Stimulated activated effector memory CD8-positive, alpha-beta T cell treated with anti-CD3 and anti-CD28 coated beads, Interleukin-12 subunit alpha, Interleukin-12 subunit beta, amount 100 ng/mL, for 72 hours (primary cell): ENCODE results near the gene ZDHHC3.
"Not testable (repeated sequence)": the region's sequence is repeated elsewhere in the genome, so short reads cannot be mapped to it uniquely, and the experiment has no call there.

Source experiments
- ATAC-seq: fragments of 150-1000 bp; cut with Tn5 transposase; 2 replicates; pipeline ENCODE4 v1.10.0; 2021
- DNase-seq, 2 donors: peaks; one replicate each; pipeline ENCODE4 v3.0.0; 2021 to 2022; ENCODE audit warnings: low spot score in 2 of 2
- H3K27ac Mint-ChIP-seq: one replicate; pipeline ENCODE4 v1.8.0; 2022; ENCODE audit warnings: mild to moderate bottlenecking, mixed read lengths
- H3K36me3 Mint-ChIP-seq: one replicate; pipeline ENCODE4 v1.8.0; 2022; ENCODE audit warnings: mild to moderate bottlenecking, mixed read lengths
- H3K4me1 Mint-ChIP-seq: one replicate; pipeline ENCODE4 v1.8.0; 2022; ENCODE audit warnings: mixed read lengths
- H3K4me3 Mint-ChIP-seq: one replicate; pipeline ENCODE4 v1.8.0; 2022; ENCODE audit warnings: mild to moderate bottlenecking, mixed read lengths
- H3K9me3 Mint-ChIP-seq: one replicate; pipeline ENCODE4 v1.8.0; 2022; ENCODE audit warnings: mixed read lengths

ZDHHC3 gene

GRCh38 chr3:44962621-44963393, 13.2 kb downstream of the ZDHHC3 start:
- ATAC-seq (no peak), DNase-seq (no peak)
- no peaks in the 10 kb centered on the region for H3K36me3 Mint-ChIP-seq
- no peaks in the 10 kb centered on the region for H3K9me3 Mint-ChIP-seq
- no peak overlapping the region for H3K4me3 Mint-ChIP-seq
- H3K27ac Mint-ChIP-seq = no peak overlapping the region
- H3K4me1 Mint-ChIP-seq = peaks cover 61% of the 10 kb centered on the region

DNA sequence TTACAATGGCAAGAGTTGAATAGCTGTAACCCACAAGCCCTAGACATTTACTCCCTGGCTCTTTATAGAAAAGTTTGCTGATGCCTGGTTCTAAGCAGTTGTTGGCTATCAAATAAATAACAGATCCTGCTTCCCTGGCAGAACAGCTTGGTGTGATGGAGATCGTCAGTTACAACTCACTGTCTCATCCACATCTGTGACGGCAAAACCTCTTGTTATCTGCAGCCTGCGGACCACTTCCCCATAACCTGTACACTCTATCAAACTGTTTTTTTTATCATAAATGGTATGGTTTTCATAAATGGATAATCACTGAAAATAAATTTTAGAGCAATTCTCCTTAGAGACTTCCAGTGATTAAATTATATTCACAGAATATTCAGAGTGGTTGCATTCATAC, 14.1 kb downstream of the ZDHHC3 start:
- Mint-ChIP-seq H3K36me3 (peaks cover 5% of the 10 kb centered on the region), H3K9me3 (no peaks in the 10 kb centered on the region), H3K27ac (no peak overlapping the region), H3K4me3 (no peak overlapping the region), H3K4me1 (peaks cover 61% of the 10 kb centered on the region)
- DNase-seq = no peak
- ATAC-seq = no peak

DNA sequence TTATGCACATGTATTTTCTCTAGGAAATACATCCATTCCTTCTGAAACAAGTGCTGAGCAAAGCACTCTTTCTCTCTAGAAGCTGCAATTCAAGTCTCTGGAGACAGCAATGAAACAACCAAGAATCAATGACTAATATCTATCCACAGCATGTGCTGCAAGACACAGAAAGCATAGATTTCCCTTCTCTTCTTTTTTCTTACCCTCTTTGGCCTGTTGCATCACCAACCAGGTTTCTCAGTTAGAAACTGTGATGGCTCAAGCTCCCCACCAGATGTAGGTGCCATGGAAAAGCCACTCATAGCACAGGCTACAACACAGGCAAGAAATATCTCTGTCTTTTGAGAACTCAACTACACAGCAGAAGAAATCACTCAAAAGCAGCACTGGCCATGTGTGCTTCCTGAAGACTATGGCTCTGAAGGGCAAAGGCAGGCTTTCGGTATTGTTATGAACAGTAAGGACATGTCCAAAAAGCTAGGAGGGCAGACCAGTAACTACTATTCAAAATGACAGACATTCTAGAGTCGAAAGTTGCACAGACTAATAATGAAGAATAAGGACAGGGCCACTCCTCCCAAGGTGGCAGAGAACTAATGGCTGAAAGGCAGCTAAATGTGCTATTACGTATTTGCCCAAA, 15.5 kb downstream of the ZDHHC3 start:
- H3K27ac Mint-ChIP-seq = no peak overlapping the region
- no peak for DNase-seq
- H3K4me3 Mint-ChIP-seq = no peak overlapping the region
- ATAC-seq = no peak
- no peaks in the 10 kb centered on the region for H3K9me3 Mint-ChIP-seq
- H3K4me1 Mint-ChIP-seq = peaks cover 64% of the 10 kb centered on the region
- peaks cover 5% of the 10 kb centered on the region for H3K36me3 Mint-ChIP-seq

DNA sequence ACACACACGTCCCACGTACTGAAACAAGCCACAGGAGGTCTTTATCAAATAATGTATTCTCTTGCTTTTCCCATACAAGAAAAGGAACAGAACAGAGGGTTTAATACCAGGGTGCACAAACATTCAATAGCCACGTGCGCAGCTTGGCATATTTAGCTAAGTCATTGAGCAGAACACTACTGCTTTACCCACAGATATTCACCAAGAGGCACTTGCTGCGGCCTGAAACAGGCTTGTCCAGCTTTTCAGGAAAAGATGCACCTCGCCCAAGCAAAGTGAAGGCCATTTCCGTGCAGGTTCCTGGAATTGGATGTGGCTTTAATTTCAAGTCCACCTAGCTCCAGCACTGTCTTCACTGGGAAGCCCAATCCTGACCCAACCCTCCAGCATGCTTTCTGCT, 17.6 kb downstream of the ZDHHC3 start:
- Mint-ChIP-seq H3K4me1 (peaks cover 49% of the 10 kb centered on the region), H3K4me3 (no peak overlapping the region), H3K27ac (no peak overlapping the region), H3K9me3 (no peaks in the 10 kb centered on the region), H3K36me3 (peaks cover 5% of the 10 kb centered on the region)
- no peak for DNase-seq
- ATAC-seq = no peak

DNA sequence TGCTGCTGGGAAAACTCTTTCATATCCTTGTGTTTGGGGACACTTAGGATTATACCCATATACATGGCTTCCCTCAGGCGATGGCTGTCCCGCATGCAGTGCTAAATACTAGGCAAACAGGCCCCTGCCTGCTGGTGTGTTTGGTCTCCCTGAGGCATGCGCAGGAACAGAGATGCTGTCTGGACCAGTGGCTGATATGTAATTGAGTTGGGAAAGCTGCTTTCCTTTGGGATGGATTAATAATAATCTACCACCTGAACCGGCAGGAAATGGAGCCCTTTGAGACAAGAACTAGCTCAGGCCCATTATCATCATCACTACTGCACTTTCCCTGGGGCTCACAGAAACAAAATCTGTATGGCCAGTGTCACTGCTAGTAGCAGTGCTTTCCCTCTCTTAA, 18.0 kb downstream of the ZDHHC3 start:
- Mint-ChIP-seq H3K9me3 (no peaks in the 10 kb centered on the region), H3K4me1 (peaks cover 45% of the 10 kb centered on the region), H3K27ac (peak overlapping the region; percentile 72), H3K4me3 (no peak overlapping the region), H3K36me3 (peaks cover 5% of the 10 kb centered on the region)
- ATAC-seq (no peak), DNase-seq (no peak)

DNA sequence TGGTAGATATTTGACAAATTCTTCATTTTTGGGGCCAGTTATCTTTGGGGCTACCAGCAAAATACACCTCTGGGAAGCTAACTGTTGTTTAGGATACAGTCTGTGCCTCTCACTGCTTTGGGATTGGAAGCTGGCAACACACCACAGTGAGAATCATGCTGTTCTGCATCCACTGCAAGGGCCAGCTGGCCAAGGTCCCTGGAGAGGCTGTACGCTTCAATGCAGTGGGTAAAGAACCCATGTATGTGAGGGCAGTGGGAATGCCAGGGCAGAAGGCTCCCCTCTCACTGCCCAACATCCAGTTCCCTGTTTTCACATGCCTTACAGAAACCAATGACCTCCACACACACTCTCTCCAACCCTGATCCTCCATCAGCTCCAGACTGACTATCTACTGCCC, 20.1 kb downstream of the ZDHHC3 start:
- Mint-ChIP-seq H3K27ac (peak overlapping the region; percentile 19), H3K4me1 (peaks cover 51% of the 10 kb centered on the region), H3K9me3 (no peaks in the 10 kb centered on the region), H3K4me3 (no peak overlapping the region), H3K36me3 (peaks cover 5% of the 10 kb centered on the region)
- DNase-seq (no peak), ATAC-seq (no peak)

DNA sequence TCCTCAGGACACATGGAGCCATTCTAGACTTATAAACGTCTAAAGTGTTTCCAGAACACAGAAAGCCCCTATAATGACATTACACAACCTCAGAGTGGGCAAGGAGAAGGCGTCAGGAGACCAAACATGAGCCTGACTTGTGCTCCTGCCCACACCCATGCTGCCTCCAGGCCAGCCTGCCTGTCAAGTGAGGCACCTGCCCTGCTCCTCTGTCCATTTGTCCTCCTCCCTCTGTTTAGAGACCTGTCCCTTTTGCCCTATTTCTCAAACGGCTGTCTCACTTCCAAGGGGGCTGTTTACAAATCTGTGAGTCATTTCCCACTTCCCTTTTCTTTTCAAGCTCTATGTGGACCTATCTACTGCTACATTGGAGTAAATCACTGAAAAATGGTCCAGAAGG, 21.0 kb downstream of the ZDHHC3 start:
- H3K4me3 Mint-ChIP-seq = no peak overlapping the region
- peaks cover 48% of the 10 kb centered on the region for H3K4me1 Mint-ChIP-seq
- H3K36me3 Mint-ChIP-seq = peaks cover 5% of the 10 kb centered on the region
- DNase-seq = no peak
- ATAC-seq = peak; percentile 54
- no peaks in the 10 kb centered on the region for H3K9me3 Mint-ChIP-seq
- peak overlapping the region; percentile 36 for H3K27ac Mint-ChIP-seq

DNA sequence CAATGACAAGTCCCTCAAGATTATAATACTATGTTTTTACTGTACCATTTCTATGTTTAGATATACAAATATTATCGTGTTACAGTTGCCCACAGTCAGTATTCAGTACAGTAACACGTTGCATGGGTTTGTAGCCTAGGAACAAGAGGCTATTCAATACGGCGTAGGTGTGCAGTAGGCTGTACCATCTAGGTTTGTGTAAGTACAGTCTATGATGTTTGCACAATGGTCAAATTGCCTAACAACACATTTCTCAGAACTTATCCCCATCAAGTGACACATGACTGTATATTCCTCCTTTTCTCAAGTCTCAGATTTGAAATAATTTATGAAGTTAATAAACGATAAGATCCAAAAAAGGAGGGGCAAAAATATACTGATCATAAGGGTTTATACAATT, 21.7 kb downstream of the ZDHHC3 start:
- H3K27ac Mint-ChIP-seq = peak overlapping the region; percentile 36
- DNase-seq (no peak), ATAC-seq (no peak)
- no peaks in the 10 kb centered on the region for H3K9me3 Mint-ChIP-seq
- peaks cover 48% of the 10 kb centered on the region for H3K4me1 Mint-ChIP-seq
- H3K4me3 Mint-ChIP-seq = no peak overlapping the region
- peaks cover 5% of the 10 kb centered on the region for H3K36me3 Mint-ChIP-seq

GRCh38 chr3:44952689-44953088, 23.3 kb downstream of the ZDHHC3 start:
- ATAC-seq = no peak
- Mint-ChIP-seq H3K4me1 (peaks cover 49% of the 10 kb centered on the region), H3K36me3 (peaks cover 4% of the 10 kb centered on the region), H3K27ac (peak overlapping the region; percentile 43), H3K4me3 (no peak overlapping the region), H3K9me3 (no peaks in the 10 kb centered on the region)
- DNase-seq = no peak

GRCh38 chr3:44950275-44950734, 25.7 kb downstream of the ZDHHC3 start:
- no peaks in the 10 kb centered on the region for H3K9me3 Mint-ChIP-seq
- H3K36me3 Mint-ChIP-seq = peaks cover 8% of the 10 kb centered on the region
- H3K27ac Mint-ChIP-seq = peak overlapping the region; percentile 43
- DNase-seq = no peak
- ATAC-seq = no peak
- H3K4me3 Mint-ChIP-seq = no peak overlapping the region
- H3K4me1 Mint-ChIP-seq = peaks cover 33% of the 10 kb centered on the region

DNA sequence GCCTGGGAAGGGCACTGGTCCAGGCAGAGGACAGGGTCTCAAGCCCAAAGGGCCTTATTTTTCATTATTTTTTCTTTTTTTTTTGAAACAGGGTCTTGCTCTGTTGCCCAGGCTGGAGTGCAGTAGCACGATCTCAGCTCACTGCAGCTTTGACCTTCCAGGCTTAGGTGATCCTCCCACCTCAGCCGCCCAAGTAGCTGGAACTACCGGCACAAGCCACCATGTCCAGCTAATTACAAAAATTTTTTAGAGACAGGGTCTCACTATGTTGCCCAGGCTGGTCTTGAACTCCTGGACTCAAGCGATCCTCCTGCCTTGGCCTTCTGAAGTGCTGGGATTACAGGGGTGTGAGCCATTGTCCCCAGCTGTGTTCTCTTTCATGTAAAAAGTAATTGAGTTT, 26.2 kb downstream of the ZDHHC3 start:
- H3K9me3 Mint-ChIP-seq, ATAC-seq, DNase-seq, H3K27ac Mint-ChIP-seq, H3K4me3 Mint-ChIP-seq: not testable (repeated sequence)
- H3K4me1 Mint-ChIP-seq = peaks cover 29% of the 10 kb centered on the region
- peaks cover 13% of the 10 kb centered on the region for H3K36me3 Mint-ChIP-seq

DNA sequence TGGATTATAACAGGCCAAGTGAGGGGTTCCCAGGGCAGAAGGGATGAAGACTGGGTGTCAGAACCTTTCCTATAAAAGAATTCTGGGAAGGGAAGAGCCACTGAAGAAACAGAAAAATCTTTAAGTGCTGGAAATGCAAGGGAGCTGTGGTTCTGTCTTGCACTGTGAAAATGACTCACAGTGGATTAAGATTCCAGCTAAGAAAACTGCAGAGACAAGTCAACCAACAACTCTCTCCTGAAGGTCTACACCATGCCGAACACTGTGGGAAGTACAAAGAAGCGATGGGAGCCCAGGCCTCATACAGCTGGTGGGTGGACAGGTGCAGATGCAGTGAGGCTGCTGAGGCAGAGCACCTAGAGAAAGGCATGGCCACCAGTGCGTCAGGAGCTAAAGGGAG, 27.7 kb downstream of the ZDHHC3 start:
- Mint-ChIP-seq H3K4me3 (no peak overlapping the region), H3K36me3 (peaks cover 28% of the 10 kb centered on the region), H3K9me3 (no peaks in the 10 kb centered on the region), H3K4me1 (peaks cover 27% of the 10 kb centered on the region), H3K27ac (no peak overlapping the region)
- ATAC-seq = no peak
- DNase-seq = no peak

- H3K9me3 Mint-ChIP-seq = no peaks in the 10 kb centered on the region
- DNase-seq = no peak
- ATAC-seq = no peak
- H3K36me3 Mint-ChIP-seq = peaks cover 63% of the 10 kb centered on the region
- peak overlapping the region; percentile 45 for H3K27ac Mint-ChIP-seq
- H3K4me1 Mint-ChIP-seq = peaks cover 9% of the 10 kb centered on the region
- no peak overlapping the region for H3K4me3 Mint-ChIP-seq
Observed at GRCh38 chr3:44942202-44942921, 33.6 kb downstream of the ZDHHC3 start.

GRCh38 chr3:44939581-44940036, 36.4 kb downstream of the ZDHHC3 start:
- Mint-ChIP-seq H3K4me1 (peaks cover 20% of the 10 kb centered on the region), H3K36me3 (peaks cover 58% of the 10 kb centered on the region), H3K4me3 (no peak overlapping the region), H3K27ac (peak overlapping the region; percentile 80), H3K9me3 (no peaks in the 10 kb centered on the region)
- no peak for DNase-seq
- no peak for ATAC-seq

DNA sequence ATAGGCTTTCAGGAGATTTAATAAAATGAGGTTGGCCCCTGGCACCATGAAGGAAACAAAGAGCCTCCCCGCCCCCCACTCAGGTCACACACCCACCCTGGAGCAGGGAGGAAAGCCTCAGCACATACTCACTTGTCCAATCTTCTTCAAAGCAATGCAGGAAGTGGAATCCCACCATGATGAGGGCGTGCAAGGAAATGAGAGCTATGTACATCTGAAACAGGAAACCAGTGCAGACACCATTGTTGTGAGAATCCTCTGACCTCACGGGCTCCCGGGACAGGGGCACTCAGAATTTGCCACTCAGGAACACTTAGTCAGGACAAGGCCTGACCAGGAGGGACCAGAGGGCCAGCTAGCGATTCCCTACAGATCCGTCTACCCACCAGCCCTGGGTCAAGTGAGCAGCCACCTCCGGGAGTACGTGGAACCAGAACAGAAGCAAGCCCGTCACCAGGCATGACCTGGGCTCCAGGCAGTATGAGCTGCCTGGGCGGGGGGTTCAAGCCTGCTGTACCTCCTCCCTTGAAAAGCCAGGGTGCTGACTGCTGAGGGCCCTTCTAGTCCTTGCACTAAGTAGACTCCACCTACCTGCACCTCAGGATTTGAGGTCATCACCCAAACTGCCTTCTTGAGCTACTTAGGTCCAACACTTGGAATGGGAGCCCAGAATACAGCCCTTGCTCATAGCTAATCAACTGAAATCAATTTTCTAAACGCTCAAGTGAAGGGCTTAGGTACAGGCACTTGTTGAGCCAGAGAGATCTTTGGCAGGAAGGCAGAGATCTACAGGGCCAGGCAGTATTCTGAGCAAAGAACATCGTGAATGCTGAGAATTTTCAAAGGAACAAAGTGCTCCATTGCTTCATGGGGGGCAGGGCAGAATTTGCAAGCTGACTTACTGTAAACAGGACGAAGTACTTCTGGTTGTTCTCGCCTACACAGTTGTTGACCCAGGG, 42.7 kb downstream of the ZDHHC3 start:
- ATAC-seq = no peak
- Mint-ChIP-seq H3K4me1 (peaks cover 11% of the 10 kb centered on the region), H3K27ac (no peak overlapping the region), H3K9me3 (no peaks in the 10 kb centered on the region), H3K4me3 (no peak overlapping the region), H3K36me3 (peaks cover 23% of the 10 kb centered on the region)
- no peak for DNase-seq
